ENCODE results near the gene FBXO5. TPM values are rescaled to one million over a fixed set of nuclear protein-coding genes. Genes with fewer than 3 reads are reported as not detected.

FBXO5 gene
- total and polyA plus RNA-seq, 9 of the 15 experiments (the other 6 are each of a cell fraction or from before 2014, with no cell fraction given): 17.8 to 89.3 (median 62.9) TPM

DNA sequence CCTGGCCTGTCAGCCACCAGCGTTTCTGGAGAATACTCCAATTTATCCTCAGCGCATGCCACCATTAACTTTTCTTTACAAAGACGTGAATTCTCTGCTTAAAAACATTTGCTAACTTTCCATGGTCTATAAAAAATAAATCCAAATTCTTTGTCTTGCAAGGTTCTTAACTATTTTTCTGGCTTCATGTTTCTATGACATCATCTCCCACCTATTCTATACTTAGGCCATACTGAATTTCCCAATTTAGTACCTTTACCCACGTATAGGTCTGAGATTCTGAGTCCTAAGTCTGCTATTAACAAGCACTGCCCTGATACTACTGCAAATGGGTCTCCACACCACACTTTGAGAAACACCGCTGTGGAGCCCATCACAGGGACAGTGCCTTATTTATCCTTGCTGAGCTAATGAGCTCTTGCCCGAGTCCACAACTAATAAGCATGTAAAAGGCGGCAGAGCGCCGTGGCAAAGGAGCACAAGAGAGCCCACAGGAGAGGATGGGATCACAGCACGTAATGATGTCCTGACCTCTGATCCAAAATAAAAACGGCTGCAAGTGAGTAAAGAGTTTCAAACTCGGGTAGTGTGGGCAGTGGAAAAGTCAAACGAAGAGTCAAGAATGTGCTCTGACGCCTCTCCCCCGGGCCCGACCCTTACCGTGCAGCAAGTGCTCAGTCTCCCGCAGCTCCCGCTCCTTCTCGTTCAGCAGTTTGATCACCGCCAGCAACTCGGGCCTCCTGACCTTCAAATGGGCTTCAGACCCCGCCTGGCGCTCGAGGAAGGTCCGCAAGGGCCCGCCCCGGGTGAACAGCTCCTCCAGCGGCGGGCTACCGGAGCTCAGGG lies 19.1 kb upstream of the FBXO5 start (continued):
- TF ChIP-seq, protein P1, sequence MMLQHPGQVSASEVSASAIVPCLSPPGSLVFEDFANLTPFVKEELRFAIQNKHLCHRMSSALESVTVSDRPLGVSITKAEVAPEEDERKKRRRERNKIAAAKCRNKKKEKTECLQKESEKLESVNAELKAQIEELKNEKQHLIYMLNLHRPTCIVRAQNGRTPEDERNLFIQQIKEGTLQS (IDR thresholded peaks at IDR 0.05): peak; percentile 78
- TF ChIP-seq, protein P1 (CRISPR knock-in tag; conservative IDR thresholded peaks at IDR 0.05): no peak
- TF ChIP-seq LCOR (CRISPR knock-in tag; IDR thresholded peaks at IDR 0.05): no peak
- TF ChIP-seq ILF3 (IDR thresholded peaks at IDR 0.05; ENCODE audit: borderline replicate concordance): no peak
- no peak for TF ChIP-seq NFYB (IDR thresholded peaks at IDR 0.05; ENCODE audit: extremely low read depth, insufficient read length)
- TF ChIP-seq, protein P2, sequence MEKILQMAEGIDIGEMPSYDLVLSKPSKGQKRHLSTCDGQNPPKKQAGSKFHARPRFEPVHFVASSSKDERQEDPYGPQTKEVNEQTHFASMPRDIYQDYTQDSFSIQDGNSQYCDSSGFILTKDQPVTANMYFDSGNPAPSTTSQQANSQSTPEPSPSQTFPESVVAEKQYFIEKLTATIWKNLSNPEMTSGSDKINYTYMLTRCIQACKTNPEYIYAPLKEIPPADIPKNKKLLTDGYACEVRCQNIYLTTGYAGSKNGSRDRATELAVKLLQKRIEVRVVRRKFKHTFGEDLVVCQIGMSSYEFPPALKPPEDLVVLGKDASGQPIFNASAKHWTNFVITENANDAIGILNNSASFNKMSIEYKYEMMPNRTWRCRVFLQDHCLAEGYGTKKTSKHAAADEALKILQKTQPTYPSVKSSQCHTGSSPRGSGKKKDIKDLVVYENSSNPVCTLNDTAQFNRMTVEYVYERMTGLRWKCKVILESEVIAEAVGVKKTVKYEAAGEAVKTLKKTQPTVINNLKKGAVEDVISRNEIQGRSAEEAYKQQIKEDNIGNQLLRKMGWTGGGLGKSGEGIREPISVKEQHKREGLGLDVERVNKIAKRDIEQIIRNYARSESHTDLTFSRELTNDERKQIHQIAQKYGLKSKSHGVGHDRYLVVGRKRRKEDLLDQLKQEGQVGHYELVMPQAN (IDR thresholded peaks at IDR 0.05; ENCODE audit: borderline replicate concordance): no peak; the same call in 1 of the 2 replicates
- peak; percentile 56; the same call in 1 of the 2 replicates for TF ChIP-seq ZNF644 (tag; IDR thresholded peaks at IDR 0.05; ENCODE audit: low read depth)
- TF ChIP-seq, protein P3, sequence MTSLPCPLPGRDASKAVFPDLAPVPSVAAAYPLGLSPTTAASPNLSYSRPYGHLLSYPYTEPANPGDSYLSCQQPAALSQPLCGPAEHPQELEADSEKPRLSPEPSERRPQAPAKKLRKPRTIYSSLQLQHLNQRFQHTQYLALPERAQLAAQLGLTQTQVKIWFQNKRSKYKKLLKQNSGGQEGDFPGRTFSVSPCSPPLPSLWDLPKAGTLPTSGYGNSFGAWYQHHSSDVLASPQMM (CRISPR knock-in tag; IDR thresholded peaks at IDR 0.05): no peak
- TF ChIP-seq SMARCA5 (IDR thresholded peaks at IDR 0.05): no peak
- TF ChIP-seq, protein P4, sequence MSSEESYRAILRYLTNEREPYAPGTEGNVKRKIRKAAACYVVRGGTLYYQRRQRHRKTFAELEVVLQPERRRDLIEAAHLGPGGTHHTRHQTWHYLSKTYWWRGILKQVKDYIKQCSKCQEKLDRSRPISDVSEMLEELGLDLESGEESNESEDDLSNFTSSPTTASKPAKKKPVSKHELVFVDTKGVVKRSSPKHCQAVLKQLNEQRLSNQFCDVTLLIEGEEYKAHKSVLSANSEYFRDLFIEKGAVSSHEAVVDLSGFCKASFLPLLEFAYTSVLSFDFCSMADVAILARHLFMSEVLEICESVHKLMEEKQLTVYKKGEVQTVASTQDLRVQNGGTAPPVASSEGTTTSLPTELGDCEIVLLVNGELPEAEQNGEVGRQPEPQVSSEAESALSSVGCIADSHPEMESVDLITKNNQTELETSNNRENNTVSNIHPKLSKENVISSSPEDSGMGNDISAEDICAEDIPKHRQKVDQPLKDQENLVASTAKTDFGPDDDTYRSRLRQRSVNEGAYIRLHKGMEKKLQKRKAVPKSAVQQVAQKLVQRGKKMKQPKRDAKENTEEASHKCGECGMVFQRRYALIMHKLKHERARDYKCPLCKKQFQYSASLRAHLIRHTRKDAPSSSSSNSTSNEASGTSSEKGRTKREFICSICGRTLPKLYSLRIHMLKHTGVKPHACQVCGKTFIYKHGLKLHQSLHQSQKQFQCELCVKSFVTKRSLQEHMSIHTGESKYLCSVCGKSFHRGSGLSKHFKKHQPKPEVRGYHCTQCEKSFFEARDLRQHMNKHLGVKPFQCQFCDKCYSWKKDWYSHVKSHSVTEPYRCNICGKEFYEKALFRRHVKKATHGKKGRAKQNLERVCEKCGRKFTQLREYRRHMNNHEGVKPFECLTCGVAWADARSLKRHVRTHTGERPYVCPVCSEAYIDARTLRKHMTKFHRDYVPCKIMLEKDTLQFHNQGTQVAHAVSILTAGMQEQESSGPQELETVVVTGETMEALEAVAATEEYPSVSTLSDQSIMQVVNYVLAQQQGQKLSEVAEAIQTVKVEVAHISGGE (CRISPR knock-in tag; IDR thresholded peaks at IDR 0.05): no peak
- TF ChIP-seq L3MBTL2 (IDR thresholded peaks at IDR 0.05): no peak
- TF ChIP-seq, protein P5, sequence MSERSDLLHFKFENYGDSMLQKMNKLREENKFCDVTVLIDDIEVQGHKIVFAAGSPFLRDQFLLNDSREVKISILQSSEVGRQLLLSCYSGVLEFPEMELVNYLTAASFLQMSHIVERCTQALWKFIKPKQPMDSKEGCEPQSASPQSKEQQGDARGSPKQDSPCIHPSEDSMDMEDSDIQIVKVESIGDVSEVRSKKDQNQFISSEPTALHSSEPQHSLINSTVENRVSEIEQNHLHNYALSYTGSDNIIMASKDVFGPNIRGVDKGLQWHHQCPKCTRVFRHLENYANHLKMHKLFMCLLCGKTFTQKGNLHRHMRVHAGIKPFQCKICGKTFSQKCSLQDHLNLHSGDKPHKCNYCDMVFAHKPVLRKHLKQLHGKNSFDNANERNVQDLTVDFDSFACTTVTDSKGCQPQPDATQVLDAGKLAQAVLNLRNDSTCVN (CRISPR knock-in tag; IDR thresholded peaks at IDR 0.05): no peak
- TF ChIP-seq, protein P6, sequence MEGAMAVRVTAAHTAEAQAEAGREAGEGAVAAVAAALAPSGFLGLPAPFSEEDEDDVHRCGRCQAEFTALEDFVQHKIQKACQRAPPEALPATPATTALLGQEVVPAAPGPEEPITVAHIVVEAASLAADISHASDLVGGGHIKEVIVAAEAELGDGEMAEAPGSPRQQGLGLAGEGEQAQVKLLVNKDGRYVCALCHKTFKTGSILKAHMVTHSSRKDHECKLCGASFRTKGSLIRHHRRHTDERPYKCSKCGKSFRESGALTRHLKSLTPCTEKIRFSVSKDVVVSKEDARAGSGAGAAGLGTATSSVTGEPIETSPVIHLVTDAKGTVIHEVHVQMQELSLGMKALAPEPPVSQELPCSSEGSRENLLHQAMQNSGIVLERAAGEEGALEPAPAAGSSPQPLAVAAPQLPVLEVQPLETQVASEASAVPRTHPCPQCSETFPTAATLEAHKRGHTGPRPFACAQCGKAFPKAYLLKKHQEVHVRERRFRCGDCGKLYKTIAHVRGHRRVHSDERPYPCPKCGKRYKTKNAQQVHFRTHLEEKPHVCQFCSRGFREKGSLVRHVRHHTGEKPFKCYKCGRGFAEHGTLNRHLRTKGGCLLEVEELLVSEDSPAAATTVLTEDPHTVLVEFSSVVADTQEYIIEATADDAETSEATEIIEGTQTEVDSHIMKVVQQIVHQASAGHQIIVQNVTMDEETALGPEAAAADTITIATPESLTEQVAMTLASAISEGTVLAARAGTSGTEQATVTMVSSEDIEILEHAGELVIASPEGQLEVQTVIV (CRISPR knock-in tag; IDR thresholded peaks at IDR 0.05; ENCODE audit: borderline replicate concordance): no peak
- TF ChIP-seq NCOA2 (IDR thresholded peaks at IDR 0.05; ENCODE audit: partially characterized antibody in 2 of 2): no peak
- no peak for TF ChIP-seq NCOA4 (IDR thresholded peaks at IDR 0.05; ENCODE audit: partially characterized antibody)
